ENCODE measurements around the gene GALNT2. TPM values are rescaled to one million over a fixed set of nuclear protein-coding genes. Genes with fewer than 3 reads are reported as not detected.

GALNT2 gene
- total and polyA plus RNA-seq, 4 experiments from 2014 or later = 11.5 to 20.9 (median 15.8) TPM

GRCh38 chr1:230067419-230067870, 407 bp downstream of the GALNT2 start:
- peak overlapping the region; percentile 87 to 94 (median 90) for H3K4me3 Mint-ChIP-seq
- Histone ChIP-seq H3K4me1 (ENCODE audit: insufficient read depth, low read length) (peaks cover 21% of the 10 kb centered on the region), H3K27ac (ENCODE audit: low read depth, low read length) (peak overlapping the region; percentile 50), H3K9me3 (ENCODE audit: control insufficient read depth in 1 of 2, low read length in 2 of 2) (no peaks in the 10 kb centered on the region), H3K27me3 (ENCODE audit: insufficient read depth, low read length) (no peaks in the 10 kb centered on the region), H3K4me3 (ENCODE audit: low read length in 2 of 2) (peak overlapping the region; percentile 50 to 74), H3K36me3 (ENCODE audit: insufficient read depth, low read length) (no peaks in the 10 kb centered on the region)
- peaks cover 24 to 35% (median 28%) of the 10 kb centered on the region in 4 donors for H3K4me1 Mint-ChIP-seq
- CTCF ChIA-PET (ENCODE audit: partially characterized antibody) = interaction anchor here (1.0 kb wide), 1 partner anchor 42 kb away, joined by 3 read pairs; no protein-coding TSS in a partner anchor
- H3K27ac Mint-ChIP-seq = peak overlapping the region; percentile 13 to 85 (median 77)
- DNase-seq = peak in 1 of 5 donors; percentile 26
- H3K27me3 Mint-ChIP-seq = no peaks in the 10 kb centered on the region
- H3K9me3 Mint-ChIP-seq = peaks cover 0 to 4% (median 0%) of the 10 kb centered on the region in 8 donors
- intact Hi-C loops (cut with micrococcal nuclease) = loop anchor here (1.0 kb wide), 1 partner anchor 441 kb away; the partner anchor contains the start of genes TAF5L and URB2
- POLR2A ChIA-PET (ENCODE audit: partially characterized antibody) = interaction anchor here (1.0 to 1.7 kb wide), 5 partner anchors 9 to 559 kb away, joined by 3 to 8 read pairs (median 4); partner anchors contain the start of genes ABCB10 and NUP133
- H3K36me3 Mint-ChIP-seq = peaks cover 0 to 6% of the 10 kb centered on the region in 2 donors

- Histone ChIP-seq H3K27ac (ENCODE audit: low read depth, low read length) (peak overlapping the region; percentile 50), H3K27me3 (ENCODE audit: insufficient read depth, low read length) (no peaks in the 10 kb centered on the region), H3K4me1 (ENCODE audit: insufficient read depth, low read length) (peaks cover 21% of the 10 kb centered on the region), H3K36me3 (ENCODE audit: insufficient read depth, low read length) (no peaks in the 10 kb centered on the region), H3K4me3 (ENCODE audit: low read length in 2 of 2) (peak overlapping the region; percentile 50 to 74), H3K9me3 (ENCODE audit: control insufficient read depth in 1 of 2, low read length in 2 of 2) (no peaks in the 10 kb centered on the region)
- H3K9me3 Mint-ChIP-seq = peaks cover 0 to 4% (median 0%) of the 10 kb centered on the region in 8 donors
- peak overlapping the region; percentile 70 to 89 (median 79) for H3K27ac Mint-ChIP-seq
- ChIA-PET CTCF (ENCODE audit: partially characterized antibody) (no interaction called here), POLR2A (ENCODE audit: partially characterized antibody) (no interaction called here)
- intact Hi-C loops (cut with micrococcal nuclease) = loop anchor here (1.0 to 2.0 kb wide), 2 partner anchors 37 to 442 kb away; partner anchors contain the start of genes TAF5L and URB2
- DNase-seq = peak; percentile 17 to 49 (median 18)
- peak overlapping the region; percentile 87 to 94 (median 90) for H3K4me3 Mint-ChIP-seq
- H3K4me1 Mint-ChIP-seq = peaks cover 24 to 40% (median 28%) of the 10 kb centered on the region in 4 donors
- H3K36me3 Mint-ChIP-seq = peaks cover 0 to 6% of the 10 kb centered on the region in 2 donors
- no peaks in the 10 kb centered on the region for H3K27me3 Mint-ChIP-seq
Measured at GRCh38 chr1:230067871-230068620, 1.0 kb downstream of the GALNT2 start.

GRCh38 chr1:230068621-230068873, 1.5 kb downstream of the GALNT2 start:
- Mint-ChIP-seq H3K4me1 (peaks cover 26 to 45% (median 30%) of the 10 kb centered on the region in 4 donors), H3K27me3 (no peaks in the 10 kb centered on the region), H3K36me3 (peaks cover 0 to 6% of the 10 kb centered on the region in 2 donors), H3K27ac (peak overlapping the region; percentile 55 to 89 (median 77)), H3K9me3 (peaks cover 0 to under 1% (median 0%) of the 10 kb centered on the region in 8 donors), H3K4me3 (peak overlapping the region; percentile 87 to 94 (median 90))
- intact Hi-C loops (cut with micrococcal nuclease) = loop anchor here (2.0 kb wide), 1 partner anchor 36 kb away; no protein-coding TSS in a partner anchor
- H3K4me1 ChIP-seq (ENCODE audit: insufficient read depth, low read length) = peaks cover 21% of the 10 kb centered on the region
- no peaks in the 10 kb centered on the region for H3K27me3 ChIP-seq (ENCODE audit: insufficient read depth, low read length)
- ChIA-PET CTCF (ENCODE audit: partially characterized antibody) (no interaction called here), POLR2A (ENCODE audit: partially characterized antibody) (no interaction called here)
- H3K9me3 ChIP-seq (ENCODE audit: control insufficient read depth in 1 of 2, low read length in 2 of 2) = no peaks in the 10 kb centered on the region
- peak in 2 of 5 donors; percentile 9 for DNase-seq
- peak overlapping the region; percentile 50 to 74 for H3K4me3 ChIP-seq (ENCODE audit: low read length in 2 of 2)
- no peak overlapping the region for H3K27ac ChIP-seq (ENCODE audit: low read depth, low read length)
- H3K36me3 ChIP-seq (ENCODE audit: insufficient read depth, low read length) = no peaks in the 10 kb centered on the region

GRCh38 chr1:230068952-230069684, 2.1 kb downstream of the GALNT2 start:
- POLR2A ChIA-PET (ENCODE audit: partially characterized antibody) = interaction anchor here (0.6 kb wide), 1 partner anchor 1335 kb away, joined by 3 read pairs; no protein-coding TSS in a partner anchor
- no peaks in the 10 kb centered on the region for H3K36me3 ChIP-seq (ENCODE audit: insufficient read depth, low read length)
- peaks cover 21% of the 10 kb centered on the region for H3K4me1 ChIP-seq (ENCODE audit: insufficient read depth, low read length)
- H3K9me3 ChIP-seq (ENCODE audit: control insufficient read depth in 1 of 2, low read length in 2 of 2) = no peaks in the 10 kb centered on the region
- H3K27ac ChIP-seq (ENCODE audit: low read depth, low read length) = no peak overlapping the region
- H3K4me3 ChIP-seq (ENCODE audit: low read length in 2 of 2) = peak overlapping the region; percentile 50 to 74
- Mint-ChIP-seq H3K9me3 (no peaks in the 10 kb centered on the region), H3K27ac (peak overlapping the region; percentile 49 to 89 (median 77)), H3K4me3 (peak overlapping the region; percentile 87 to 94 (median 90)), H3K4me1 (peaks cover 26 to 46% (median 30%) of the 10 kb centered on the region in 4 donors), H3K36me3 (peaks cover 0 to 6% of the 10 kb centered on the region in 2 donors), H3K27me3 (no peaks in the 10 kb centered on the region)
- no peaks in the 10 kb centered on the region for H3K27me3 ChIP-seq (ENCODE audit: insufficient read depth, low read length)
- DNase-seq = peak in 1 of 5 donors; percentile 6
- intact Hi-C loops (cut with micrococcal nuclease) = loop anchor here (2.0 kb wide), 1 partner anchor 36 kb away; no protein-coding TSS in a partner anchor
- CTCF ChIA-PET (ENCODE audit: partially characterized antibody) = no interaction called here

GRCh38 chr1:230069796-230070195, 2.8 kb downstream of the GALNT2 start:
- Histone ChIP-seq H3K36me3 (ENCODE audit: insufficient read depth, low read length) (no peaks in the 10 kb centered on the region), H3K4me1 (ENCODE audit: insufficient read depth, low read length) (peaks cover 21% of the 10 kb centered on the region), H3K4me3 (ENCODE audit: low read length in 2 of 2) (no peak overlapping the region), H3K9me3 (ENCODE audit: control insufficient read depth in 1 of 2, low read length in 2 of 2) (no peaks in the 10 kb centered on the region), H3K27me3 (ENCODE audit: insufficient read depth, low read length) (no peaks in the 10 kb centered on the region), H3K27ac (ENCODE audit: low read depth, low read length) (no peak overlapping the region)
- ChIA-PET CTCF (ENCODE audit: partially characterized antibody) (no interaction called here), POLR2A (ENCODE audit: partially characterized antibody) (interaction anchor here (0.6 kb wide), 1 partner anchor 1335 kb away, joined by 3 read pairs; no protein-coding TSS in a partner anchor)
- Mint-ChIP-seq H3K4me1 (peaks cover 26 to 46% (median 30%) of the 10 kb centered on the region in 4 donors), H3K27ac (peak overlapping the region in 1 of 7 donors; percentile 12), H3K4me3 (peak overlapping the region in 2 of 8 donors; percentile 17 to 94), H3K27me3 (no peaks in the 10 kb centered on the region), H3K36me3 (peaks cover 0 to 6% of the 10 kb centered on the region in 2 donors), H3K9me3 (no peaks in the 10 kb centered on the region)
- no peak for DNase-seq
- intact Hi-C loops (cut with micrococcal nuclease) = loop anchor here (2.0 kb wide), 1 partner anchor 35 kb away; no protein-coding TSS in a partner anchor

- ChIA-PET POLR2A (ENCODE audit: partially characterized antibody) (no interaction called here), CTCF (ENCODE audit: partially characterized antibody) (no interaction called here)
- intact Hi-C loops (cut with micrococcal nuclease) = no loop called here
- DNase-seq = no peak
- no peaks in the 10 kb centered on the region for H3K9me3 Mint-ChIP-seq
- Histone ChIP-seq H3K4me3 (ENCODE audit: low read length in 2 of 2) (no peak overlapping the region), H3K9me3 (ENCODE audit: control insufficient read depth in 1 of 2, low read length in 2 of 2) (no peaks in the 10 kb centered on the region), H3K27ac (ENCODE audit: low read depth, low read length) (no peak overlapping the region), H3K27me3 (ENCODE audit: insufficient read depth, low read length) (no peaks in the 10 kb centered on the region), H3K4me1 (ENCODE audit: insufficient read depth, low read length) (peaks cover 21% of the 10 kb centered on the region), H3K36me3 (ENCODE audit: insufficient read depth, low read length) (no peaks in the 10 kb centered on the region)
- no peaks in the 10 kb centered on the region for H3K27me3 Mint-ChIP-seq
- H3K4me1 Mint-ChIP-seq = peaks cover 29 to 46% (median 33%) of the 10 kb centered on the region in 4 donors
- H3K4me3 Mint-ChIP-seq = no peak overlapping the region
- H3K27ac Mint-ChIP-seq = peak overlapping the region in 2 of 7 donors; percentile 8 to 48
- peaks cover 0 to 6% of the 10 kb centered on the region in 2 donors for H3K36me3 Mint-ChIP-seq
Measured at GRCh38 chr1:230070321-230071208, 3.5 kb downstream of the GALNT2 start.

Data from CD4-positive, alpha-beta memory T cell (primary cell).